ENCODE measurements around the gene ATP11C. TPM values are rescaled to one million over a fixed set of nuclear protein-coding genes. Genes with fewer than 3 reads are reported as not detected.

Gene ATP11C
- total and polyA plus RNA-seq, 2 of the 4 experiments (the other 2 are of a cell fraction): 19.3 to 40.0 TPM

GRCh38 chrX:139802048-139802447, 130.8 kb downstream of the ATP11C start:
- no TSS peak for BruUV-seq (replicated peaks)
- WGBS, 2 experiments (ENCODE audit: extremely low coverage in 2 of 2, insufficient read length in 1 of 2): no CpG with 5 or more reads among the region's 4 CpGs
- in situ Hi-C loops (cut with MboI; ENCODE audit: low sequenced_read_pairs) (no loop called here), dilution Hi-C loops (cut with HindIII; ENCODE audit: low sequenced_read_pairs, unreplicated experiment) (no loop called here), intact Hi-C loops (cut with micrococcal nuclease) (no loop called here)
- H4K91ac ChIP-seq (ENCODE audit: insufficient read depth, low read depth, low read length): no peak overlapping the region
- no peaks in the 10 kb centered on the region for H3K9me3 ChIP-seq (ENCODE audit: control insufficient read depth, insufficient read depth, low read length)
- no peak overlapping the region for H2AK9ac ChIP-seq (replicated peaks; ENCODE audit: low read depth, low read length, poor library complexity)
- no peak for TF ChIP-seq CHD1 (IDR thresholded peaks at IDR 0.05; ENCODE audit: low read depth, low read length)
- TF ChIP-seq RCOR1 (IDR thresholded peaks at IDR 0.05; ENCODE audit: insufficient replicate concordance, low read length): no peak
- TF ChIP-seq RFX5 (IDR thresholded peaks at IDR 0.05; ENCODE audit: low read depth, low read length): no peak
- no peak for TF ChIP-seq MXI1 (IDR thresholded peaks at IDR 0.05; ENCODE audit: borderline replicate concordance, low read depth, low read length)
- no peak for TF ChIP-seq SMC3 (IDR thresholded peaks at IDR 0.05; ENCODE audit: low read depth, low read length)
- no peak for TF ChIP-seq BHLHE40 (IDR thresholded peaks at IDR 0.05; ENCODE audit: low read depth, low read length)
- TF ChIP-seq USF2 (IDR thresholded peaks at IDR 0.05; ENCODE audit: low read depth, low read length): no peak
- TF ChIP-seq POLR2A (IDR thresholded peaks at IDR 0.05; ENCODE audit: low read depth, low read length): no peak
- TF ChIP-seq CTCF (conservative IDR thresholded peaks at IDR 0.05; ENCODE audit: low read depth, low read length): no peak
- no peak for TF ChIP-seq CEBPB (IDR thresholded peaks at IDR 0.05; ENCODE audit: low read depth, low read length)
- H2BK20ac ChIP-seq (ENCODE audit: low read depth, low read length): no peak overlapping the region
- POLR2A ChIA-PET (ENCODE audit: unreplicated experiment): no interaction called here
- no peak for DNase-seq
- H3K4me2 ChIP-seq (ENCODE audit: low read depth, low read length): no peak overlapping the region
- no peak overlapping the region for H2BK120ac ChIP-seq (ENCODE audit: low read depth, low read length)
- H3K23ac ChIP-seq (ENCODE audit: low read depth, low read length): no peak overlapping the region
- peaks cover 3% of the 10 kb centered on the region; the same call in 1 of the 2 replicates for H3K36me3 ChIP-seq (ENCODE audit: control insufficient read depth, insufficient read depth, low read length)
- H4K5ac ChIP-seq (ENCODE audit: low read depth, low read length): no peak overlapping the region
- H3K9me1 ChIP-seq (ENCODE audit: insufficient read depth, low read length): no peaks in the 10 kb centered on the region
- H4K8ac ChIP-seq (ENCODE audit: low read depth in 2 of 2, low read length in 2 of 2): no peak overlapping the region
- no peak overlapping the region for H2BK5ac ChIP-seq (ENCODE audit: low read depth, low read length, poor library complexity, severe bottlenecking)
- peaks cover 2% of the 10 kb centered on the region for H3K4me1 ChIP-seq (ENCODE audit: control insufficient read depth, insufficient read depth, low read length)
- H3K14ac ChIP-seq (replicated peaks; ENCODE audit: low read depth, low read length): no peak overlapping the region
- H4K20me1 ChIP-seq (ENCODE audit: insufficient read depth, low read length): no peaks in the 10 kb centered on the region; the same call in 1 of the 2 replicates
- no peak overlapping the region for H2AFZ ChIP-seq (replicated peaks; ENCODE audit: low read length, poor library complexity)
- no peak overlapping the region for H3K4me3 ChIP-seq (ENCODE audit: insufficient read depth, low read depth, low read length)
- no peak overlapping the region for H2AK5ac ChIP-seq (ENCODE audit: low read depth, low read length)
- H3K9ac ChIP-seq (ENCODE audit: low read depth, low read length): no peak overlapping the region
- H3K79me1 ChIP-seq (ENCODE audit: low read depth in 1 of 2, low read length in 2 of 2): no peaks in the 10 kb centered on the region
- no peak for ATAC-seq (ENCODE audit: low read depth)
- H3K18ac ChIP-seq (ENCODE audit: low read depth, low read length): no peak overlapping the region
- no peaks in the 10 kb centered on the region for H3K27me3 ChIP-seq (ENCODE audit: control insufficient read depth, insufficient read depth, low read length)
- H2BK15ac ChIP-seq (ENCODE audit: low read depth, low read length): no peak overlapping the region
- H3K27ac ChIP-seq (ENCODE audit: insufficient read depth, low read length): no peak overlapping the region
- no peak overlapping the region for H3K4ac ChIP-seq (ENCODE audit: low read depth, low read length)
- H3K56ac ChIP-seq (ENCODE audit: extremely low read depth, insufficient read depth, low read length): no peak overlapping the region
- CTCF ChIA-PET: interaction anchor here (0.9 kb wide), 1 partner anchor 10 kb away, joined by 3 read pairs; no protein-coding TSS in a partner anchor
